Esophagus muscularis mucosa (tissue), 4 donors: ENCODE results near the gene MAEL.

ENCODE experiments used
- CTCF ChIP-seq, 3 experiments: fragments of 200-600 bp in 2 of 3; fragments of 450-650 bp in 1 of 3; sonication (generic) in 2 of 3; IDR thresholded peaks; one replicate each; pipeline ENCODE4 v1.5.1; 2017 to 2019; ENCODE audit warnings: antibody characterized with exemption in 3 of 3, mild to moderate bottlenecking in 2 of 3, moderate library complexity in 1 of 3
- EP300 ChIP-seq: sonication (generic); formaldehyde crosslinking; IDR thresholded peaks from one replicate; pipeline ENCODE4 v1.6.1; 2017; ENCODE audit warnings: antibody characterized with exemption
- POLR2A ChIP-seq: fragments of 450-650 bp; IDR thresholded peaks from one replicate; pipeline ENCODE4 v1.6.1; 2017; ENCODE audit warnings: antibody characterized with exemption, moderate library complexity, mild to moderate bottlenecking, low read depth
- POLR2AphosphoS5 ChIP-seq, 2 donors: sonication (generic); formaldehyde crosslinking; IDR thresholded peaks; one replicate each; pipeline ENCODE4 v1.6.1; 2017; ENCODE audit warnings: antibody characterized with exemption in 2 of 2

GRCh38 chr1:167054531-167054930 lies 65.5 kb downstream of the MAEL start:
- TF ChIP-seq POLR2AphosphoS5 (IDR thresholded peaks at IDR 0.05) (no peak), POLR2A (no peak), CTCF (IDR thresholded peaks at IDR 0.05) (no peak), EP300 (no peak)
